Umbilical cord (tissue), 2 donors: ENCODE data around the gene ATG13. TPM values are rescaled to one million over a fixed set of nuclear protein-coding genes. Genes with fewer than 3 reads are reported as not detected.

ENCODE experiments used
- DNase-seq: peaks from one replicate; pipeline ENCODE4 v3.0.0-alpha.2; 2015; ENCODE audit warnings: low spot score
- total RNA-seq: library from RNA; depleted of rRNA; stranded (reverse); fragments of >200 nt; gene quantifications from one replicate; pipeline ENCODE4 v1.2.3, GENCODE V29; 2014; ENCODE audit warnings: low replicate concordance; ENCODE audit not compliant: insufficient read depth

Gene ATG13
- total RNA-seq, 1 donor from 2014 or later = 37.6 TPM

DNA sequence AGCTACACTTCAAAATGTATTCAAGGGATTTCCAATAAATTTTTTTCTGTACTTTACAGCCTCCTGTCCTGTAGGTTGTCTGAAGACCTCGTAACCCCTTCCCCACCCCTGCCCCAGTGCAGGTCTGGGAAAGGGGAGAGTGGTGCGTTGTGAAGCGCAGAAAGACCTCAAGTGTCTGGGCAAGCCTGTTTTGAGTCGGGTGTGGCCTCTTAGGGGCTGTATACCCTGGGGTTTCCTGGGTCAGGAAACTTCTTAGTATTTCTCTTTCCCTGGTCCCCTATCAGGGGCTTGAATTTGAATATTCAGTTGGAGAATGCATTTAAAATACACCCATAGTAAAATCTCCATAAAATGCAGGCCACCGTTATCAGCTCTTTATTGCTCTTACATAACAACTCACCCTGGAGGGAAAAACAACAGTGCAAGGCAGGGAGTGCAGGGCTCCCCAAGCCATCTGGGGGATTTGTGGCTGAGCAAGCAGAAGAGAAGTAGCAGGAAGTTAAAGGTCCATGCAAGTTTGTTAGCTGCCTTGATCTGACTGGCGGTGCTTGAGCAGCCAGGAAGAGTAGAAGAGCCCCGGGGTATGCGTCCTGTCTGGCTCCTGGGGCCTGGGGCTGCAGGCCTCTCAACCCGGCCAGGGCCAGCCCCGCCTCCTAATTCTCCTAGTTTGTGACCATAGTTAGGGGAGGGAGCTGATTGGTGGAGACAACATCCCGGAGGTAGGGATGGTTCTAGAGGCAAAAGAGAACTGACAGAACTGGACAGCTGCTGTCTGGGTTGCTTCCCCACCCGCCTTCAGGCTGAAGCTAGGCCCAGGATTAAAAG is 57.3 kb downstream of the ATG13 start:
- peak; percentile 91 for DNase-seq

DNA sequence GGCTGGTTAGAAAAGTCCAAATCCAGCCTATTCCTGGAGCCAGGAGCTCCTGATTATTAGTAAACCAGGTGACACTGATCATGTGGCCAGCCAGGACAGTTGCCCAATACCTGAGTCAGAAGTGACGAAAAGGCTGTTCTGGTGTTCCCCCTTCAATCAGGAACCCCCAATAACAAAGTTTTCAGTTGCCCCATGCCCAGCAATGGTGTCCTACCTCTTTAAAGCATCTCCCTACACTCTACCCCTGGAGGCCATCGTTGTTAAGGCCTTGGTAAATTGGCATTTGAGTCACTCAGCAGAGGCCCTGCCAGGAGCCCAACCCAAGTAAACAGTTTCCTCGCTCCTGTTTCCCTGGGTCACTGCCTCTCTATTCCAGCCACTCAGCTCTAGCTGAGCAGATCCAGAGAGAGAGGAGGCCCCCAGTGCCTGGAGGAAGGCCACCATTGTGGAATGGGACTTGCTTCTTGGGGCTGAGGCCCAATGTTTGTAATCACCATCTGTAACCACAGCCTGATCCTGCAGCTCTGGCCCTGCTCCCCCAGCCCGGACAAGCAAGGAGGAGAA is 58.0 kb downstream of the ATG13 start:
- DNase-seq = peak; percentile 73

DNA sequence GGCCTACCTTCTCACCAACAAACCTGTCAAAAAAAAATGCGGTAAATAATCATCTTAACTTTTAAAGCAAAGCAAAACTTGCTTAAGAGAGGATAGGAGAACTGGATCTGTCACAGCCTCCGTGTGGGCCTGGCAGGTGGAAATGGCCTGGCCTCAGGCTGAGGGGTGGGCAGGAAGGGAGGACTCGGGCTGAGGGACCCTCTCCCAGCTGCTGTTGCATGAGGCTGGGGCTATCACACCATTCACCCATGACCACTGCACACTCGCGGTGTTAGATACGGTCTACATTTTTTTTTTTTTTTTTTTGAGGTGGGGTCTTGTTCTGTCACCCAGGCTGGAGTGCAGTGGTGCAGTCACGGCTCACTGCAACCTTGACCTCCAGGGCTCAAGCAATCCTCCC is 58.6 kb downstream of the ATG13 start:
- no peak for DNase-seq

DNA sequence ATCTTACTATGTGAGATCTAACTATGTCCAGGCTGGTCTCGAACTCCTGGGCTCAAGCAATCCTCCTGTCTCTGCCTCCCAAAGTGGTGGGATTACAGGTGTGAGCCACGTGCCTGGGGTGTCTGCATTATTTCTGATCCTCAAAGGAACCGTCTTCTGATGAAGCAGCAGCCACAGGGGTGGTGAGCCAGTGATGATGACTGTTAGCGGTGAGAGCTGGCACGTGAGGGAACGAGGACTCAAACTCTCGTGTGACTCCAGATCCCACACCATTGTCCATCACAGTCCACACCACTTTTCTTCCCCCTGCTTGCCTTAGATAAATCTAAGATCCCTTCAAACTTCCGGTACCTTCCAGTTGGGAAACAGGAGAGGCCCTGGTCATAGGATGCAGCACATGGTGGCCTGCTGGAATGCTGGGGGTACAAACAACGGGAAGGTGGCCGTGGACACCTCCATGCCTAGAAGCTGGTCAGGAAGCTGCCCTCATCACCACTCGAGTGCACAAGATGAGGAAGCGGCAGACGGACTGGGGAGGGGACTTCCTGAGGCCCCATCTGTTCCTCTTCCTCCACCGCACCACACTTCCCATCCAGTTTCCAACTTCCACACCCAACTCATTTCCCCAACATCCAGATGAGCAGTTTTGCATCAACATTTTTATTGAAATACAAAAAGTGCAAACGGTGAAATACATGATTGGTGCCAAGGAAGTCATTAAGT is 59.2 kb downstream of the ATG13 start:
- DNase-seq = no peak

DNA sequence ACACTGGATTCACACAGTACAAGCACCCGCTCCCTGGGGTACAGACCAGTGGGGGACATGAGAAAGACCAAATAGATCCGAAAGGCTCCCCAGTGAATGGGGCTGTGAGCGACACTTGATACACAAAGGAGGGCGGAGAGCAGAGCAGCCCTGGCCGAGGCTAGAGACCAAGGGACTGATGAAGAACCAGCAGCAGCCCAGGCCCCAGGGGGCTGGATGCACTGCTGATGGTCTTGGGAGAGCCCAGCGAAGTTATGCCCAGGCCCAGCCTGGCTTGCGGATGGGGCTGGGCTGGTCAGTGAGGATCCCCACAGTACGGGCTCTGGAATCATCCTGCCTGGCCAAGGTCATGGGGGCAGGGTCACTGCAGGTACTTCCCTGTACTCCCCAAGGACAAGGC is 59.8 kb downstream of the ATG13 start:
- no peak for DNase-seq

DNA sequence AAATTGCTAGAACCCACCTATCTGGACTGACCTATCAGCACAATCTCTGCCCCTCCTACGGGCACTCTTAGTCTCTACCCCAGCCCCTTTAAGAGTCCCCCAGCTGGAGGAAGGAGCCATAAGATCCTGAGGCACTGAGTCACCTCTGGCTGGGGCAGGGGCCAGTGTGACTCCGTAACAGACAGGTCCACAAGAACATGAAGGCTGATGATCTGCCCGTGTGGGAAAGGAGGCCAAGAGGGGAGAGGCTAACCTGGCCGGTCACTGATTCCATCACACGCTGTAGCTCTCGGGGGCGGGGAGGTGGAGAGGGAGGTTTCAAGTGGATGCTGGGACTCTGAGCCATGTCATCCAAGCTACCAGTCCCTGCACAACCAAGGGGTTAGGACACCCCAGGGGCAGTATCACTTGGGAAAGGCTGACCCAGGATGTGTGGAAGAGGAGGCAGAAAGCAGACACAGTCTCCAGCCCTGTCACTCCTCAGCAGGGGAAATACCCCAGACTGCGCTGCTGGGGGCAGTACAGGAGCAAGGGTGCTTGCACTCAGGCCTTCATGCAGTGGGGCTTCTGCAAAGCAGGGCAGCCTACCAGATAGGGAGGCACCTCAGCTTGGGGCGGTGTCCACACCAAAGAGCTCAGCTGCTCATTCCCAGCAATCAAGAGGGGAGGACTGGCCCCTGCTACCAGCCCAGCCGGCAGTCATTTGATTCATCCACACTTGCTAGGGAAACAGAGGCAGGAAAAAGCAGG is 60.8 kb downstream of the ATG13 start:
- DNase-seq = no peak

DNA sequence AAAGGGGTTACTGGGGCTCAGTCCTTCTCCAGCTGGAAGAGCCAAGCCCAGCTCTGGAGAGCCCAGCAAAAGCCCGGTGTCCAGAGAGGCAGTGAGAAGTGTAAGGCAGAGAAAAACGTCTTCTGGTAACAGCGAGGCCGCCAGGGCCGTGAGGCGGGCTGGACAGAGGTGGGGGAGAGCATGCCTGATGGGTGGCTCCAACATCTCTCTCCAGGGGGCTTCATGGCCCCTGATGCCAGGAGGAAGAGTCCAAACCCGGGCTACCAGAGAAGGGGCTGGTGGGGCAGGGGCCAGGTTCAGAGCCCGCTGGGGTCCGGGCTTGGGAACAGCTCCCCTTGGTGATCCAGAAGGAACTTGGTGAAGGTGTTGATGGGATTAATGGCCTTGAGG is 61.4 kb downstream of the ATG13 start:
- no peak for DNase-seq

DNA sequence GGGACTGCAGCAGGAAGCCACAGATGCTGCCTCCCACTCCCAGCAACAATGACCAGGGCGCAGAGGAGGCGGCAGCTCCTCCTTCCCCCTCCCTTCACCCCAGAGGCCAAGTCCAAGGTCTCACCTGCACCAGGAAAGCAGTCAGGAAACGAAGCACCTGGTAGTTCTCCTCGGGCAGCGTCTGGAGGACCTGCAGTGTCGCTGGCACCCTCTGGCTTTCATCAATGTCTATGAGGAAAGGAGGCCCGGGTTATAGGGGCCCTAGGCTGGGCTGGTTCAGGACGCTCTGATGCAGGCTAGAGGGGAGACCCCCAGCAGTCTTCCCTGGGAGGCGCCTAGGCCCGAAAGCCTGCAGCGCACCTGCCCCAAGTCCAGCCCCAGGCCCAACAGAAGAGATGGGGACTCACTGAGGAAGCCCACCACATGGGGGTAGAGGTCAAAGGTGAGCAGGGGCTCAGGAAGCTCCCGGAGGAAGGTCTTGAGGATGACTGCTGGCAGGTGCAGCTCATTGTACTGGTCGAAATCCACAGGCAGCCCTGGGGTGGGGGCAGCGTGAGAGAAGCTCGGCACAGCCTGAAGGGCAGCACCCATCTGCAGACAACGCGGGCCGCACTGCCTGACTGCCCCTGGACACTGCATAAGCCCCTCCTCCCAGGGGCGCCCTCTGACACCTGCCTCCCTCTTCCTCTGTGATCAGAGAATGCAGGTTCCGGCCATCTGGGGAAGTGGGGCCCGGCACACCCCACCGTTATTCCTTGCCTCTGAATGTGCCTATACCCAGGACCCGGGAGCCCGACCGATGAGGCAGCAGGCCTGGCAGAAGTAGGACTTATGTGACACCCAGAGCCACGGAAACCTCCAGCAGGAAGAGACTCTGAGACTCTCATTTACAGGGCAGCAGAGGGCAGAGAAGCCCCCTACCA is 62.1 kb downstream of the ATG13 start:
- DNase-seq = no peak

DNA sequence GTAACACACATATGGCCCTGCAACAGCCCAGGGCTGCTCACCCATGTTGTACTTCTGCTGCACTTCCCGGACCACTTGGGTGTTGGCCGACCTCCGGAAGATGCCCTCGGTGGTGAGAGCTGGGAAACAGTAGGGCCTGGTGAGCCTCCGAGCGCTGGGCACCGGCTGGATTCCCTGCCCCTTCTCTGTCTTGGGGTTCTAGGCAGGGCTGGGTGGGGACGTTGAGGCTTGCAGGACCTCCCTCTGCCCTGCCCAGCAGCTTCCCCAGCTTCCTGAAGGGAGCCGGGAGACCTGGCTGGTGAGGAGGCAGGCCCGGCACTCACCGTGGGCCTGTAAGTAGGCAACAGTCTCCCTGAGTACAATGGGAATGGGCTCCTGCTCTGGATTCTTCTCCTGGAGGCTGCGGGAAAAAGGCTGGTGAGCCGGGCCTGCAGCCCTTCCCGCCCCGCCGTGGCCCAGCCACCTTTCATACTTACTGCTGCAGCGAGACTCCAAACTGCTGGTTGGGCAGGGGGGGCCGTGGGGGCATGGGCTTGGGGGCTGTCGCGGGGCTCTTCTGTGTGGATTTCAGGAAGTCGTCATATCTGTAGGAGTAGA is 62.9 kb downstream of the ATG13 start:
- DNase-seq = no peak

DNA sequence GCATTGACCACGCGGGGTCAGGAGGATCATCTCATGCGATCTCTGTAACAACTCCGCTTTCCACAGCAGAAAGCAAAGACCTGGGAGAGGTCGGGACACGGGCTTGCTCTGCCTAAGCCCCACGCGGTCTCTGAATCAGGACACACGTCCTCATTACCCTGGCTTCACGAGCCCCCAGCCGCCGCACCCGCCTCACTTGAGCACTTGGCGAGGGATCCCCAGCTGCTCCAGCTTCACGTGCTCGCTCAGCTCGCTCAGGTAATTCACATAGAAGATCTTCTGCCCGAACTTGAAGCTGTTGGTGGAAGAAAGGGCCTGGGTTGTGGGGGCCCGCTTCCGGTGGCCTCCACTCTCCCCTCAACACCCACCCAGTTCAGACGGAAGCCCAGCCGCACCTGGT is 63.5 kb downstream of the ATG13 start:
- no peak for DNase-seq

DNA sequence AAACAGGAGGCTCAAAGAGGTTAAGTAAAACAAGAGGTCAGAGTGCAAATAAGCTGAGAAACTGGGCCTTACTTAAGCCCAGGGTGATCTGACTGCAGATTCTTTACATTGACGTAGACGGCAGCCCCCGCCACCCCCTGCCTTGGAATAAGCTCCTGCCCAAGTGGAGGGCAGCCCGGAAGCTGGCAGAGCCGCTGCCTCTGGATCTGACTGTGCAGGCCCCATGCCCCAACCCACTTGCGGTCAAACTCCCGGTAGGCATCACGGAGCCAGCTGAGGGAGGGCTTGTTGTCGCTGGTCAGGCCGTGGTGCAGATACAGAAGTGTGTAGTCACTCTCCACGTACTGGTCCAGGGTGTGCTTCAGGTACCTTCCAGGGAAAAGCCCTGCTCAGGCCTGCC is 64.5 kb downstream of the ATG13 start:
- DNase-seq = no peak

DNA sequence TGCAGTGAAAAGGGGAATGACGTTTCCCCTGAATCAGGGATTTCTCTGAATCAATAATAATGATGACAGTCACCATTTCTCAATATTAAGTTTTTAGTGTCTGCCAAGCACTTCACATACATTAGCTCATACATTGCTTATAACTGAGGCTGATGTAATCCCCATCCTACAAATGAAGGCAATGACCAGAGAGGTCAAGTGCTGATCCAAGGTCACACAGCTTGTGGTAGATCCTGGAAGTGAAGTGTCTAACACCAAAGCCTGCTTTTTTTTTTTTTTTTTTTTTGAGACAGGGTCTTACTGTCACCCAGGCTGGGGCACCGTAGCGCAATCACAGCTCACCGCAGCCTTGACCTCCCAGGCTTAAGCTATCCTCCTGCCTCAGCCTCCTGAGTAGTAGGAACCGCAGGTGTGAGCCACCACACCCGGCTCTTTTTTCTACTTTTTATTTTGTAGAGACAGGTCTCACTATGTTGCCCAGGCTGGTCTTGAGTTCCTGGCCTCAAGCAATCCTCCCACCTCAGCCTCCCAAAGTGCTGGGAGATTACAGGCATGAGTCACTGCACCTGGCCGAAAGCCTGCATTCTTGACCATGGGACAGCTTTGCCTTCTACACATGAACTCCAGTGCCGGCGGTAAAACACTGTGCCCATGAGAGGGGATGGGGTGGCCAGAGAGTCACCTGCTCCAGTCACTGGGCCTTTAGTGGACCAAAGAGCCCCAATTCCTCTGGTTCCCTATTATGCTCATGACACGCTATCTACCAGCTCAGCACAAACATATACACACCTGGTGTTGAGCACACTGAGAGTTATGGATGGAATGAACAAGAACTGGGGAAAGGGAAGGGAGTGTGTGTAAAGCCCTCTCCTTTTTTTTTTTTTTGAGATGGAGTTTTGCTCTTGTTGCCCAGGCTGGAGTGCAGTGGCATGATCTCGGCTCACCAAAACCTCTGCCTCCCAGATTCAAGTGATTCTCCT is 65.7 kb downstream of the ATG13 start:
- no peak for DNase-seq

DNA sequence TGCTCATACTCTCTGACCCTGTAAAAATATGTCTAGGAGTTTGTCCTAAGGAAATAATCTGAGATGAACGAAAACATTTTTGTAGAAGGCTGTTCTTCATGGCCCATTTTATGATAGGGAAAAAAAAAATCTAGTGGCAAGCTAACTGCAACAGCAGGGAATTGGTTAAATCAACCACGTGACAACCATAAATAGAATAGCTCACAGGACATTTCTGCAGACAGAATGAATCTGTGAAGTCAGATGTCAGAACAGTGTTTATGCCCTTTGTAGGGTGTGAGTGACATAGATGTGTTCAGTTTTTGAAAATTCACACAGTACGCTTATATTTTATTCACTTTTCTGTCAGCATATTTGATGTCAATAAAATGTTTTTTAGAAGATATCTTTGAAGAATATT is 67.0 kb downstream of the ATG13 start:
- DNase-seq = peak; percentile 33

DNA sequence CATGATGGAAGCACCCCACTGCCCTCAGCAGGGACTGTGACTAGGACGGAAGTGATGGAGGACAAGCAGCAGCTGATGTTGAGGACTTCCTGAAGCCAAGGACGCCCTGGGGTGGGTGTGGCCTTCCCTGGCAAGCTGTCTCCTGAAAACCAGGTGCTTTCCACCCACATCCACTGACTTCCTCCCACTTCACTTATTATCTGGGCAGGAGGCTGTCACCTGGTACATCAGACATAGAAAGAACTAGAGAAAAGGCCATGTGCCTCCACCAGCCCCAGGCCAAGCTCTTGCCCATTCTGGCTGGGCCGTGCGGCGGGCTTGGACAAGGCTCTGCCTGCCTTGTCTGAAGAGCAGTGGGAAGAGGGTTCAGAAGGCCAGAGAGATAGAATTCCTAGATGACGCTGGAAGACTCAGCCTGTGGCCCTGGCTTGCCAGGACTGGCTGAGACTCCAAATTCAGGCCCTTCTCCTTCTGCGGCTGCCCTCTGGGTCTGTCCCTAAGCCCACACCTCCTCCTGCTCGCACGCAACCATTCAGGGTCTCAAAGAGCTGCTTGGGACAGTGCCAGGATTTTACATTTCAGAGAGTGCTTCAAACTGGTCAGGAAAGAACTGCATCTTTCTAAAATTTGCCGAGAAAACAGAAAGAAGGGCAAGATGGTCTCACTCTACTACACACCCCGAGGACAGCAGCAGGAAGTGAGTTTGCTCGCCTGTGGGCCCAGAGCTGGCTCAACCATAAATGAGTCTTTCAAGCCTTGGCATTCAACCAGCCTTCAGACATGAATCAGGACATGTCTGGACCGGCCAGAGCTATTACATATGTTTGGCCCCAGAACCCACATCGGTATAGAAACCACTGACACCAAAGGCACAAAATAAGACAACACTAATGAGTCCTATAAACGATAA is 69.8 kb downstream of the ATG13 start:
- no peak for DNase-seq

DNA sequence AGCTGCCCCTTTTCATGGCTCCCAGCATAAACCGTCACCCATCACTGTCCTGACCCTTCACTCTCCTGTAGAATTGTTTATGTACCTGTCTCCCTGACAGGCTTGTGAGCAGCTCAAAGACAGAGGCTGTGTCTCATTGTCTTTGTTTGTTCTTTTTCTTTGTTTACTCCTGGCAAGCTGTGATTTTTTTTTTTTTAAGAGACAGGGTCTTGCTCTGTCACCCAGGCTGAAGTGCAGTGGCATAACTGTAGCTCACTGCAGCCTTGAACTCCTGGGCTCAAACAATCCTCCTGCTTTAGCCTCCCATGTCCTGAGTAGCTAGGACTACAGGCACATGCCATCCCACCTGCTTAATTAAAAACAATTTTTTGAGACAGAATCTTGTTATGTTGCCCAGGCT is 73.3 kb downstream of the ATG13 start:
- DNase-seq = no peak

DNA sequence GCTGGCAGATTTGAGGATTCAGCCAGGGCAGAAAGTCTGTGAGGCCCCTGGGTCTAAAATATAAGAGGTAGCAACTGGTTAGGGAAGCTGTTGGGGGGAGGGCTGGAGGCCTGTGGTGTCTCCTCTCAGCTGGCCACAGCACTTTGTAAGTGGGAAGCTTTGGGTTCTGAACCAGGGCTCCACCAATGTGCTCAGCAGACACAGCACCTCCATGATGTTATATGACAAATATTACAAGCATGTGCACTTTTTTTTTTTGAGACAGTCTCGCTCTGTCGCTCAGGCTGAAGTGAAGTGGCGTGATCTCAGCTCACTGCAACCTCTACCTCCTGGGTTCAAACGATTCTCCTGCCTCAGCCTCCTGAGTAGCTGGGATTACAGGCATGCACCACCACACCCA is 75.1 kb downstream of the ATG13 start:
- no peak for DNase-seq

DNA sequence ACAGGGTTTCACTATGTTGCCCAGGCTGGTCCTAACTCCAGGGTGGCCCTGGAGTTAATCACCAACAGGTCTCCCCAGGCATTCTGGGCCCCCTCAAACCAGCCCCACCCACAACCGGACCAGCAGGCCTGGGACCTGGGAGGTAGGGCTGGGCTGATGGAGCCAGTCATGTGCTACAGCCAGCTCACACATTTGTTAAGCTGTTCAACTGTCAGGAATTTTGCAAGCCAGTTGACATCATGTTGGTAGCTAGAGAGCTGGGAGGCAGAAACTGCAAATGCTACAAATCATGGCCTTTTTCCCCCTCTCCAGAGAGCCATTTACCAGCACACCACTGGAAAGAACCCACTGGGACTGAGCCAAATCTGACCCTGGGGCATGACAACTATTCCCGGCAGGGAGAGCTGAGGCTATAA is 76.3 kb downstream of the ATG13 start:
- peak; percentile 54 for DNase-seq

DNA sequence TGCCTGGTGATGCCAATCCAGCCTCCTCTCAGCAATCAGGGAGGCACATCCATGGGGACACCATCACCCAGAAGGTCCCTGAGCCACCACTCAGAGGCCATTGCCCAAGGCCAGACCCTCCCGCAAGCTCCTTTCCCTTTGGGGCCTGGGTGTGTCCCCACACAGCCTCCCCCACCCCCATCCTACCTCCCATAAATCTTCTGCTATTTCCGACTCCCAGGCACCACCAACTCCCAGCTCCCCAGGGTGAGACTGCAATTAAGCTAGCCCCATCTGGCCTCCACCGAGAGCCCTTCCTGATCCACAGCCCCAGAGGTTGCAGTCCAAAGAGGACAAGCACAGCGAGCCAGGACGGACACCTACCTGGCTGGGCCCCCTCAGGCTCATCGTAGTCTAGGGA is 76.7 kb downstream of the ATG13 start:
- DNase-seq = no peak
